Measurements from ENCODE around the gene L2HGDH.

The L2HGDH gene

DNA sequence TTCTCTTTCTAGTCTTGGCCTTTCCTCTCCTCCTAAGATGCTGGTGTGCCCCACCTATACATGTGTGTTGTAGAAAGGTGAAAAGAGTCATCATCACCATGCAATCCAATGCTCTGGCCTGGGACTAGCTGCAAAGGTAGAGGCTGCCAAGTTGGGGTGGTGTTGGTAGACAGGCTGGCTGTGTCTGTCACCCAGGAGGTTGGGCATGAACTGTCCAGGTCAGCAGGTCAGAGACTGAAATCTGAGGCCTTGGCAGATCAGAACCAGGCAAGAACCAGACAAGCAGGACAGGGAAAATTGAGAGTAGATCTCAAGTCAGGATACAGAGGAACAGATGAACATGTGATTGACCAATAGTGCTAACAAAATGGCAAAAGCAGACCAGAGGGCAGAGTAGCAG, 26.2 kb downstream of the L2HGDH start:
- DNase-seq = no peak

DNA sequence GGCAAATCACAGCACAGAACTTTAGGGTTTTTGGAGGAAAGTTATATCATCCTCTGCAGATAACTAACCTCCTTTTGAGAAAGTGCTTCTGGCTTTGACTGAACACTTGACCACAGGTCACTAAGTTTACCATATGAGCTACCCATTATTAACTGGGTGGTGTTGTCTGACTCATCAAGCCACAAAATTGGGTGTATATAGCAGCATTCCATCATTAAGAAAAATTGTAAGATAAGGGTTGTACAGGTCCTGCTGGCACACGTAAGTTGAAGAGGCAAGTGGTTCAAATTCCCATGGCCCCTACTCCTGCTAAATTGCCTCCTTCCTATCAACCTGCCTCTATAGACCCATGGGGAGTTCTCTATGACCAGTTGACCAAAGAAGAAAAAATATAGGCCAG, 39.5 kb downstream of the L2HGDH start:
- no peak for DNase-seq

- DNase-seq = no peak
Measured at GRCh38 chr14:50270932-50271331, 41.1 kb downstream of the L2HGDH start.

DNA sequence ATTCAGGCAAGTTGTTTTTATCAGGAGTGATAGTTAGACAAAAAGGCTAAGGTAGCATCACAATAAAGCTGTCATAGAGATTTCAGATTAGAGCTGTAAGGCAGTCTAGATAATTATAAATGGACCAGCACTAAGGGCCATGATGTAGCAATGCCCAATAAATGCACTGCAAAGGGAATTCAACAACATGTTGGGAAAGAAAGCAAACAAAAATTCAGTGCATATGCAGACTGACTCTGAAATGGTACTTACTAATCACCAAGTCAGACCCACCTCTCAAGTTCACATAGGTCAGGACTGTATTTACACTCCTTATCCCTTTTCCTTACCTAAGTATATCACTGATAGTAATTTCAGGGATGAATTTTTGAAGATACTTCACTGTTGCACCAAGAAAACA, 47.0 kb downstream of the L2HGDH start:
- DNase-seq = no peak

- DNase-seq = no peak
Measured at GRCh38 chr14:50263321-50263720, 48.7 kb downstream of the L2HGDH start.

DNA sequence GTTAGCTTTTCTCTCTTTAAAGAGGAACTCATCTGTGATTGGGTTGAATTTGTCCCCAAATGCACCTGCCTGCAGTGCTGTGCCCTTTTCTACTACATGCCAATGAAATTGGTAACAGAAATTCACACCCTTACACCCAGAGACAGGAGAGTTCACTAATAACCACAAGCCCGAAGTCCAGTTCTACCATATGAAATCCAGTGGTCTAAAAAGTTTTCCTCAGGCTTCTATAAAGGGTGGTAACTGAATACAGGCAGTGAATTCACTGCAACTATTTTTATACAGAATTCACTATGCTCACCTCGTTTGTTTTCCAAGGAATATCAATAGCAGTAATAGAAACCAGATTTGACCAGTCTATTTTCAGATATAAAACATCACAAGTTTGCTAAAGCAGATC, 49.2 kb downstream of the L2HGDH start:
- no peak for DNase-seq

GRCh38 chr14:50260511-50260910, 51.5 kb downstream of the L2HGDH start:
- no peak for DNase-seq

DNA sequence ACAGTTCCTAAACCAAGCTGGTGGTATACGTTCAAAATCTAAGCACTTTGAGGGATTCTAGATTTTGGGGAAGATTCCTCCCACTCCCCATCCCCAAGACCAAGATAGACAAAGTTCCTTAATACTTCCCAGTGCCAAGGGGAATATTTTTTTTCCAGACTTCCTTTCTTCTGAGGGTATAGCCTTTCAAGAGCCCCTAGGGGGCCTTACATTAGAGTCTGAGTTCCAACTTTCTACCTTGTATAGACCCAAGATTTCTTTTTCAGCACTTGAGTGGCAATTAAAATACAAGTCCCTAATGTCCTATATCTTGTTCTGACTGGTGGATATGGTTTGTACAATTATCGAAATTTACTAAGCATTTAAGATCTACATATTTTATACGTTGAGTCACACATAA, 52.0 kb downstream of the L2HGDH start:
- DNase-seq = no peak

DNA sequence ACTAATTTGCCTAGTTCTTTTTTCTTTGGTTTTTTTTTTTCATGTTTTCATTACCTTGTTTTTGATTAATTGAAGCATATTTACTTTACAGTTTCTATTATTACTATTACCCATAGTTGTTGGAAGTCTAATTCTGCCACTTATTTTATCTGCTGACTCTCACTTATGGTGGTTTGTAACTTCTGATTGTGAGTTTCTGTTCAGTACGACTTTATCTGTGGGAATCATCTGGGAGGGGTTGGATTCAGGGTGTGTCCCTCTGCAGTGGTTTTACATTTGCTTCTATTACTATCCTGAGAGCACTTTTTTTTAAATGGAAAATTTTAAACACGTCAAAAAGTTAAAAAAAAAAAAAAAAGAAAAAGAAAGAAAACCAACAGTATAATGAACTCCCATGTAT, 54.3 kb downstream of the L2HGDH start:
- no peak for DNase-seq

DNA sequence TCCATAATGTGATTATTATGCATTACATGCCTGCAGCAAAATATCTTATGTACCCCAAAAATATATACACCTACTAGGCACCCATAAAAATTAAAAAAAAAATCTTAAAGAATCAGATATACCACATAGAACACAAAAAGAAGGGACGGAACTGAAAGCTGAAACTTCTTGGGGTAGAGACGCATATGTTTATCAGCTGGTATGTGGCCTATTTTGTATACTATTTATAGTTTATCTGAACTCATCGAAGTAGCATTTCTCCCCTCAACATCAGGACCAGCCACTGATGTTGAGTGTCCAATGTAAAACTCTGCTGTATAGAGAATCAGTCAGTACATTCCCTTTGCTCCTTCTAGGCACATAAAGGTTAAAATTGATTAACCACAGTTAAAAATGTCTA, 57.8 kb downstream of the L2HGDH start:
- no peak for DNase-seq

DNA sequence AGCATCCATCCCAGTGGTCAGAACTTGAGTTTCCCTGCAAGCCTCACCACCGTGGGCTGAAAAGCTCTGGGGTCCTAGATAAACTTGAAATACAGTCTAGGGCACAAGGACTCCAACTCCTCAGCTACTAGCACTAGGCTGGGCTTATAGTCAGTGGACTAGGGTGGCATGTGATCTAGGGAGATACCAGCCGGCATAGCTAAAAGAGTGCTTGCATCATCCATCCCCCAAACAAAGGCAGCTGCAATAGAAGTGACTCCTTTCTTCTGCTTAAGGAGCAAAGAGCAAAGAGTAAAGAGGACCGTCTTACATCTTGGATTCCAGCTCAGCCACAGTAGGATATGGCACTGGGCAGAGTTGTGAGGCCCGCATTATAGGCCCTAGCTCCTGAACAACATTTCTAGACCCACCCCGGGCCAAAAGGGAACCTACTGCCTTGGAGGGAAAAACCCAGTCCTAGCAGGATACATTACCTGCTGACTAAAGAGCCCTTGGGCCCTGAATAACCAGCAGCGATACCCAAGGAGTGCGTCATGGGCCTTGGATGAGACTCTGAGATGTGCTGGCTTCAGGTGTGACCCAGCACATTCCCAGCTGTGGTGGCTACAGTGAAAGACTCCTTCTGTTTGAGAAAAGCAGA, 62.8 kb downstream of the L2HGDH start:
- no peak for DNase-seq

DNA sequence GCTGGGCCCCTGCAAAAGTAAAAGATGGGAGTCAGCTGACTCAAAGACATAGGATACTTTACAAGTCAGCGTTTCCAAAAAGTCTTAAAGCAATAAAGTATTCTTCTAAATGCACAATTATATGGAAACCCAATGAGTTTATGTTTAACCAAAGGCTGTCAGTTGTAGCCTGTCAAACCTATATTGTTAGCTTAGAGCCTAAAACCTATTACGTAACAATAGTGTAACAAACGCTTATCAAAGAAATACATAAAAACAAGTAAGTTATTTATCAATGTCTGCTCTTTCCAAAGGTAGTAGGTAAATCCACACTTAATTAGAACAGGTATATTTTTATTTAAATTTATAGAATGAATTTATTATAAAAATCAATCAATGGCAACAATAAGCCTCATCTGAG, 64.8 kb downstream of the L2HGDH start:
- no peak for DNase-seq

DNA sequence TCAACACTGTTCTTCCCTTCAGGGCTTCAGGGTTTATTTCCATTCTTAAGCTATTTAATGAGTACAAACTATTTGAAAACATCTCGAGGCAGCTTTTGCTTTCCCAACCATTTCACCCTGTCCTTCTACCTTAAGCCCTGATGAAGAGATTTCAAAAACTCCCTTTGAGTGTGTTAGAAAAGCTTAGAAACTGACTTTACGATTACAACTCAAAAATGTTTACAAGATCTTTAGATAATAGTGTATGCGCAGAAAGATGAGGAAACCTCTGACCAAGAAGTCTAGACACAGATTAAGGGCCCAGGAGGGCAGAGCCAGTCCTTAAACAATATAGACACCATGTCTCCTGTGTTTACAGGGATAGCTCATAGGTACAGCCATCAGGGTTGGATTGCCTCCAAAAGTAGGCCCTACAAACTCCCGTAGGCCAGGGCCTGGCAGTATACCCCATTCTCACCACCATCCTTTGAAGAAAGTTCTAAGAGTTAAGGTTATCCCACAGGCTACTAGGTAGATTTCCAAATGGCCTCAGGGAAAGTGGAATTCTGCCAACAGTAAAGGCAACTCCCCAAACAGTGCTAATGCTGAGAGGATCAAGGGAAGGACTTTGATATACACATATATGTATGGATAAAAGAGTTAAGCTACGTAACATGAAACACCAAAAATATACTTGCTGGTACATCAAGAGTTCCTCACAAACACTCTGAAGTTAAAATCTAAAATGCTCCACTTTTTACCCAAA, 69.3 kb downstream of the L2HGDH start:
- DNase-seq = no peak

DNA sequence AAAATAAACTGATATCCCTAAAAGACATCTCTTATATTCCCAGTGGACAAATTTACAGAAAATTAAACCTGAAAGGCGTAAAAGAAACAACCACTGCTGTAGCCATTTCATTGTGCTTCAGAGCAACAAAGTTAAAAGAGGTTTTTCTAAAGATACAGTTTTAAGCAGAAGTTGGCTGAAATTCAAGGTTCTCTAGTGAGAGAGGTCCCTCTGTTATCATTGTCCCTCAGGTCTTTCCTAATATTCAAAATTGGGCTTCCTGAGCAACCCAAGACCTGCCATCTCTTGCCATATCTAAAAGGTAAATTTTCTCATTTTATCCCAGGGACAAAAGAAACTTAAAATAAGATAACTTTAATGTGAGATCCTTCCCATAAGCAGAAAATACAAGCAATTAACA, 69.9 kb downstream of the L2HGDH start:
- no peak for DNase-seq

DNA sequence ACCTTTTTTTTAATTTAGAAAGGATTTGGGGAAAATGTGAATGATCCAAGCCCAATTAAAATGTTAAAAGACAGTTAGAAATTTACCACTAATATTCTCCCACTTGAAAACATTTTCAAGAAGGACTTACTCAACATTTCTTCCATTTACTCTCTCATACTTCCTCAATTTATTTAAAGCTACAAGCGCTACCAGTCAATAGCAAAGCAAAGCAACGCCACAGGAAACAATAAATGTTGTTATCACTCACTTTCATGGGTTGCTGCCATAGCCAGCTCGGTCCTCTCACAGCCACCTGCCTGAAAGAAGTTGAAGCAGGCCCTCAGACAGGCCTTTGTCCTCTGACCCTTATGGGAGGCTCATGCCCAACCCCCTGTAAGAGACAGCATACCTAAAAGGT, 74.6 kb downstream of the L2HGDH start:
- DNase-seq = no peak

GRCh38 chr14:50233951-50234250, 78.1 kb downstream of the L2HGDH start:
- no peak for DNase-seq

DNA sequence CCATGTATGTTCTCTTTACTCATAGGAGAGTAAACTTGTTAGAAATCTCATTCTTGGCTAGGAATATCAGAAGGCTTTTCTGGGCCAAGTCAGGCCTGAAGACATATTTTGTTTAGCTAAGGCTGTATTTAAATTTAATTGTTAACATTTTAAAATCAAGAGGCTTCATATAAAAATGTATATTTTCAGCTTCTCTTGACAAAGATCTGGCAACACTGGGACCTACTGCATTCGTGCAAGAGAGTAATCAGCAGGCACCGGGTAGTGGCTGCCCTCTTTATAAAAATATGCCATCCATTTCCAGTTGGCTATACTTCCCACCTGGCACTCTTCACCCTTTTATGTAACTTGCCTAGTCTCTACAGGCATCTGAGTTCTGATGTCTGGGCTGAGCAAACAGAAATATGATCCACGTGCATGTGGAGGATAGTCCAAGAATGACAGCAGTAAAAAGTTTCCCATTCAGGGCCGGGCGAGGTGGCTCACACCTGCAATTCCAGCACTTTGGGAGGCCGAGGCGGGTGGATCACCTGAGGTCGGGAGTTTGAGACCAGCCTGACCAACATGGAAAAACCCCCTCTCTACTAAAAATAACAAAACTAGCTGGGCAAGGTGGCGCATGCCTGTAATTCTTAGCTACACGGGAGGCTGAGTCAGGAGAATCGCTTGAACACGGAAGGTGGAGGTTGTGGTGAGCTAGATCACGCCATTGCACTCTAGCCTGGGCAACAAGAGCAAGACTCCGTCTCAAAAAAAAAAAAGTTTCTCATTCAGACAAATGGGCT, 78.7 kb downstream of the L2HGDH start:
- no peak for DNase-seq

DNA sequence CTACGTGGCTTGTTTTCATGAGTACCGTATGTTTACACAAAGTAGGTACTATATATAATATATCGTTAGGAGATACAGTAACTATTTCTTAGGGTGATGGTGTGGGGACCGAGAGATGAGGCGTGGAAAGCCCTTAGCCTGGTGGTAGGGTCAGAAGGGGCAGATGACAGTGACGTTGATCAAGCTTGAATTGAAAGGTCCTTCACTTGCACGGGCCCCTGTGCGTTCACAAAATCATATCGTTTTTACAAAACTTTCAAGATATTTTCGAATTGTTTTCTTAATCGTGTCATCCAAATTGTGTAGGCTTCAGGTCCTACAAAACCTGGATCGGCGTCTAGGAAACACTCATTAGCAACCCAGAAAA, 79.8 kb downstream of the L2HGDH start:
- no peak for DNase-seq

DNA sequence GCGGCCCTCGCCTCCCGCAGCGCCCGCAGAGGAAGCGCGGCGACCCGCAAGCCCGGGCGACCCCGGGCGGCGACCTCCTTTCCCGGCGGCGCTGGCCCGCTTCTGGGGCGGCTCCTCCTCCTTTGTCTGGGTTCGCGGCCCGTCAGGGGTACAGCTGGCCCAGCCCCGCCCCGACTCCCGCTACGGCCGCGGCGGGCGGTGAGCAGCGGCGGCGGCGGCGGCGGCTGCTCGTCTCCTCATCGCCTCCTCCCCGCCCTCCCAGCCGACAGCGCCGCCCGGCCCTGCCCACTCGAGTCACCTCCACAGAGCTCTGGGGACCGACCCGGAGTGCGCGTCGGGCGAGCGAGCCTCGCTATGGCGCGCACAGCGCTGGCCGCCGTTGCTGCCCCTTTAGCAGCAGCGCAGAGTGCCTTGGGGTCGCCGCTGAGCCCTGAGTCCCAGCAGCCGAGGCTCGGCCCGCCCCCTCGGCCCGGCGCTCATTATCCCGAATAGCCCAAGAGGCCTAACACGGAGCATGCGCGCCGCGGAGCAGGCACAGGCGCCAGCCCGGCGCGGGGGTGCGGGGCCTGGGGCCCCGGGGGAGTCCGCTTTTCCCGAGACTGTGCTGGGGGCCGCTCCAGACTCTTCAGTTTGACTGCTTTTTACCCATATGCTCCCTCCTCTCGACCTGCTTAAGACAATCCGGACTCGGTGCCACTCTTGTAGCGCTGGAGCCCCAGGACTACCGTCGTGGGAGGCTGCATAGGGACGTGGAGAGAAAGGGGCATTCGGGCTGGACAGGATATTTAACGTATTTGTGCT, 80.4 kb downstream of the L2HGDH start, which contains the start of gene SOS2:
Gene SOS2 (minus strand): TSS at position 104 of the 801 bp plus-strand sequence. CDS start 295 bp downstream, outside the sequence.
- DNase-seq = peak; percentile 85

DNA sequence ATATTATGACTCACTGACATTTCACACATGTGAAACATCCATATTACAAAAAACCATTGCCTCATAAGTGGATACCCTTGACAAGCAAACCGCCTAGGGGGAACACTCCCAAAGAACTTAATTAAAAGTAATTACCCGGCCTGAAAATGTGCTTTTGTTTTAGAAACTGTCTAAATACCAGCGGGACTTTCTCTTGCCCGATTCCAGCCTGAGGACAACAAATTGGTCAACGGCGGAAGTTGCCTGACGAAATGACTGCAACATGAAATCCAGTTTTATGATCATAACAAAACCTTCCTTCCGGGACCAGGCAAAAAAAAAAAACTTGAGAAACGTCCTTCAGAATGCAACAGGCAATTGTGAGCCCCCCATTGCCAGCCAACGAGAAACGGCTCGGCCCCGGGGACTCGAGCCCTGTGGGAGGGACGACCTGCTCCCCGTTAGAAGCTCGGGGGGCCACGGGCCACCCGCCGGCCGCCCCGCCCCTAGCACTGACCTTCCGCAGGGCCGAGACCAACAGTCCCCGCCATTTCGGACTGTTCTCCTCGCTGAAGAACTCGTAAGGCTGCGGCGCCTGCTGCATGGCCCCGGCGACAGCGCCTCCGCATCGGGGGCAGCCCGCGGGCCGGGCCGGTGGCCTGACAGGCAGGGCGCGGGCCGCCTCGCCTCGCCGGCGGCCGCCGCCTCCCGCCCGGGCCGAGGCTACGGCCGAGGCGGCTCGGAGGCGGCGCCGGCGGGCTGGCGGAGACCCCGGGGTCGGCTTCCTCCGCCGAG, 81.1 kb downstream of the L2HGDH start:
- DNase-seq = no peak

DNA sequence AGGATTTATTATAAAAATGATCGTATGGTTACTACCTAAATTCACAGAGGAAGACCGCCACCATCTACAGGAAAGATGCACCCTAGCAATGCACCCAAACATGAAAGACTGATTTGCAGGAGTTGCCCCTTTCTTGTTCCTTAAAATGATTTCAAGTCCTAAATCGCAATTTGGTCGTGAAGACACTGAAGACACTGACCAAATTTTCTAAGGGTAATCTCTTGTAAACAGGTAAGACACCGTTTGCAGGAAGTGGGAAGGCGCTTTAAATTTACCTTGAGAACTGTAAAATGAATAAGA, 81.7 kb downstream of the L2HGDH start:
- no peak for DNase-seq

DNA sequence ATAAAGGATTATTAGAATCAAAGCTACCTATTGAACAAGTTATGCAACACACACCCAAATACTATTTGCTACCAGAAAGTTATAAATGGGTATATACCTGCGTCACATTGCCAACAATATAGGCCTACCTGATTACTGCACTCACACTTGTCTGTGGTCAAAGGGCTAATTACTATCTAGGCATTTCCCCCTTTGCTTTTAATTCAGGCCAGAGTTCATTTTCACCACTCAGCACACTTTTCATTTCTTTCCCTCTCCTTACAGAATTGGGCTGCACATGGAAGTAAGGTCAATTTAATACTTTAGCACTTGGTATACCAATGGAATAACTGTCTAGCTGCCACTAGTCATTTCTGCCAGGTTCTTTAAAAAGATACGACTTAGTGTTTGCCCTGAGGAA, 82.3 kb downstream of the L2HGDH start:
- no peak for DNase-seq

- no peak for DNase-seq
Measured at GRCh38 chr14:50228313-50228712, 83.7 kb downstream of the L2HGDH start.

All from T1000 (cell line).